ENCODE results near the gene MUC4.

DNA sequence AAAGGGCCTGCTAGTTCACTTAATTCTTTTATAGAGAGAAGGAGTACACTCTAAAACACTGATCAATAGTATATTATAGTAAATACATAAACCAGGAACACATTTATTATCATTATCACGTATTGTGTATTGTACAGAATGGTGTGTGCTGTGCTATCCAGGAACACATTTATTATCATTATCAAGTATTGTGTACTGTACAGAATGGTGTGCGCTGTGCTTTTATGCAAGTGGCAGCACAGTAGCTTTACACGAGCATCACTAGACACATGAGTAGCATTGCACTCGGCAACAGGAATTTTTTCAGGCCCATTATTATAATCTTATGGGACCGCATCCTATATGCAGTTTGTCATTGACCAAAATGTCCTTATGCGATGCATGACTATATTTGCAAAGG is 111.9 kb downstream of the MUC4 start:
- TF ChIP-seq EZH2 (IDR thresholded peaks at IDR 0.05) (no peak), EZH2phosphoT487 (IDR thresholded peaks at IDR 0.05) (no peak)
- TF ChIP-seq, protein P1, sequence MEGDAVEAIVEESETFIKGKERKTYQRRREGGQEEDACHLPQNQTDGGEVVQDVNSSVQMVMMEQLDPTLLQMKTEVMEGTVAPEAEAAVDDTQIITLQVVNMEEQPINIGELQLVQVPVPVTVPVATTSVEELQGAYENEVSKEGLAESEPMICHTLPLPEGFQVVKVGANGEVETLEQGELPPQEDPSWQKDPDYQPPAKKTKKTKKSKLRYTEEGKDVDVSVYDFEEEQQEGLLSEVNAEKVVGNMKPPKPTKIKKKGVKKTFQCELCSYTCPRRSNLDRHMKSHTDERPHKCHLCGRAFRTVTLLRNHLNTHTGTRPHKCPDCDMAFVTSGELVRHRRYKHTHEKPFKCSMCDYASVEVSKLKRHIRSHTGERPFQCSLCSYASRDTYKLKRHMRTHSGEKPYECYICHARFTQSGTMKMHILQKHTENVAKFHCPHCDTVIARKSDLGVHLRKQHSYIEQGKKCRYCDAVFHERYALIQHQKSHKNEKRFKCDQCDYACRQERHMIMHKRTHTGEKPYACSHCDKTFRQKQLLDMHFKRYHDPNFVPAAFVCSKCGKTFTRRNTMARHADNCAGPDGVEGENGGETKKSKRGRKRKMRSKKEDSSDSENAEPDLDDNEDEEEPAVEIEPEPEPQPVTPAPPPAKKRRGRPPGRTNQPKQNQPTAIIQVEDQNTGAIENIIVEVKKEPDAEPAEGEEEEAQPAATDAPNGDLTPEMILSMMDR (IDR thresholded peaks at IDR 0.05), result no peak

Measured in neural progenitor cell (in vitro differentiated cells).